ENCODE results near the gene RBM33. TPM values are rescaled to one million over a fixed set of nuclear protein-coding genes. Genes with fewer than 3 reads are reported as not detected.
A peak's percentile ranks its signal among the peaks of the same experiment; 100 is the strongest.

RBM33 gene
- total RNA-seq, 1 experiment from 2014 or later, result 34.4 TPM

DNA sequence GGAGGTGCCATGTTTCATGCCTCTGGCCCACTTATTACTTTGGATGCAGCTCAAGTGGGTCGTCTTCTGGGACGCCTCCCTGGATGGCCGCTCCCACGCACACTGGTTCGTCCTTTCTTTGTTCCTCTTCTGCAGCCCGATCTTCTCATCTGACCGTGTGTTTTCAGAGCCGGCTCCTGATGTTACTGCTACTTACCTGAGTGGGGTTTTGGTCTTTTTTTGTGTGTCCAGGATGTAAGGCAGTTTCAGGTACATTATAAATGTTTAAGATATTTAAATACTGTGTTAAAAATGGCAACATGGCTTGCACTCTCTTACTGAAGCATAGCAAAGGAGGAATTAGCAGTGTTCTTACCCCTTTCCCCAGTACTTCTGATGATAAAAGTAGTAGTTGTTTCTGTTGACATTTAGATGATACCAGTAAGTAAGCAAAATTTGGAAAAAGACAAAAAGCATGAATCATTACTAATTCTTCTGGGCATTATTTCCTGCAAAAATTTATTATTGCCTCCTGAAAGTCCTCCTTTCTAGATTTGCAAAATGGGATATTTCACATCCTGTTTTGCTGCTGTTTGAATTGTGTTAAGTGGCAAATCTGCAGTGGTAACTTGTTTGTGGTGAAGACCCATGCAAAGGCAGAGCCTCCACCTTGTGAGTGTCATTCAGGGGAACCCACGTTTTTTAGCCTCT, 108.4 kb downstream of the RBM33 start:
- Histone ChIP-seq H3K9ac (ENCODE audit: low read length) (no peak overlapping the region), H3K4me1 (ENCODE audit: low read length) (peaks cover 62% of the 10 kb centered on the region), H3K9me3 (ENCODE audit: low read length) (no peaks in the 10 kb centered on the region), H3K27me3 (ENCODE audit: low read length) (no peaks in the 10 kb centered on the region), H4K20me1 (ENCODE audit: insufficient read depth, low read depth, low read length) (peaks cover 15% of the 10 kb centered on the region), H3K9me2 (replicated peaks; ENCODE audit: insufficient read depth, low read length) (no peaks in the 10 kb centered on the region), H2AFZ (ENCODE audit: low read length) (no peak overlapping the region), H3K36me3 (ENCODE audit: insufficient read depth, low read length) (peaks cover 12% of the 10 kb centered on the region; the same call in 1 of the 2 replicates), H3K4me2 (ENCODE audit: low read depth, low read length, poor library complexity, severe bottlenecking) (peak overlapping the region; percentile 48), H3K27ac (ENCODE audit: low read length) (peak overlapping the region; percentile 30; the same call in 1 of the 2 replicates), H3K79me2 (ENCODE audit: low read length) (peaks cover 100% of the 10 kb centered on the region), H3K4me3 (ENCODE audit: low read length) (peak overlapping the region; percentile 20; the same call in 1 of the 2 replicates)
- no peak for DNase-seq

DNA sequence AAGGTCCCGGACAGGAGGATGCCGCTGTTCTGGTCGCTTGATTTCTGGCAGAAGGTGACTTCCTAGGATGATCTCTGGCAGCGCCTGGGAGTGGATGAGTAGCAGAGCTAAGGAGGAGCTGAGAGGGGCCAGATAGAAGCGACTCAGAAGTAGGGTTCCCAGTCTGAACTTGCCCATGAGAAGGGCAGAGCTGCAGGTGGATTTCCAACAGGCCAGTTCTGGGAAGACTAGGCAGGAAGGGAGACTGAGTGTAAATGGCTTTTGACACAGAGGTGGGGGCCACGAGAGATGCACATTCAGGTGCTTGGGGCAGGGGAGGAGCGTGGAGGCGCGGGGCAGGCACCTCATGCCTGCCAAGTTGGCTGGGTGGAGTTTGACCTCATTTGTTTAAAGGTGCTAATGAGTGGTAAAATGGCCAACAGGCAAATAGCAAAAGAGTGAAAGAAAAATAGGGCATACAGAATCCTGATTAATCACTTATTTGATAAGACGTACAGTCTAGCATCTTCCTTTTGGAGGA, 109.0 kb downstream of the RBM33 start:
- Histone ChIP-seq H3K9ac (ENCODE audit: low read length) (no peak overlapping the region), H3K27me3 (ENCODE audit: low read length) (no peaks in the 10 kb centered on the region), H3K79me2 (ENCODE audit: low read length) (peaks cover 100% of the 10 kb centered on the region), H3K9me2 (replicated peaks; ENCODE audit: insufficient read depth, low read length) (no peaks in the 10 kb centered on the region), H3K9me3 (ENCODE audit: low read length) (no peaks in the 10 kb centered on the region), H3K27ac (ENCODE audit: low read length) (no peak overlapping the region; the same call in 1 of the 2 replicates), H2AFZ (ENCODE audit: low read length) (no peak overlapping the region), H4K20me1 (ENCODE audit: insufficient read depth, low read depth, low read length) (peaks cover 15% of the 10 kb centered on the region), H3K4me2 (ENCODE audit: low read depth, low read length, poor library complexity, severe bottlenecking) (peak overlapping the region; percentile 48), H3K36me3 (ENCODE audit: insufficient read depth, low read length) (peaks cover 8% of the 10 kb centered on the region; the same call in 1 of the 2 replicates), H3K4me1 (ENCODE audit: low read length) (peaks cover 58% of the 10 kb centered on the region), H3K4me3 (ENCODE audit: low read length) (no peak overlapping the region)
- no peak for DNase-seq

DNA sequence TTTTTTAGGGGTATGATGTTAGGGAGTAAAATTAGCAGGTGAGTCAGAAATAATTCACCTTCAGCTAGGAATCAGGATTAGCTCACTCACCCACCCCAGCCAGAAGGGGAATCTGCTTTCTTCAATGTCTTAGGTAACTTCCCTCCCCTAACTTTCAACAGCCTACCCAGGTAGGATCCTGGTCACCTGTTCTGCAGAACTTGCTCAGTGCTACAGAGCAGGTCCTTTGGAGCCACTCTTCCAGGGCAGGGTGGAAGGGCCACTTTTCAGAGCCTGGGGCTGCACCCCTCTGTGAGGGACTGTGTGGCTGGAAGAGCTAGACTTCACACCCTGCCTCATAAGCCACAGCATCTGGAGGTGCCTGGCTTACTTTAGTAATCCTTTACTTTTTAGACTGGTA, 109.7 kb downstream of the RBM33 start:
- peaks cover 8% of the 10 kb centered on the region; the same call in 1 of the 2 replicates for H3K36me3 ChIP-seq (ENCODE audit: insufficient read depth, low read length)
- H3K27me3 ChIP-seq (ENCODE audit: low read length), result no peaks in the 10 kb centered on the region
- H3K9me2 ChIP-seq (replicated peaks; ENCODE audit: insufficient read depth, low read length), result no peaks in the 10 kb centered on the region
- no peaks in the 10 kb centered on the region for H3K9me3 ChIP-seq (ENCODE audit: low read length)
- no peak overlapping the region for H3K4me3 ChIP-seq (ENCODE audit: low read length)
- H3K4me2 ChIP-seq (ENCODE audit: low read depth, low read length, poor library complexity, severe bottlenecking), result no peak overlapping the region
- no peak overlapping the region for H2AFZ ChIP-seq (ENCODE audit: low read length)
- peaks cover 53% of the 10 kb centered on the region for H3K4me1 ChIP-seq (ENCODE audit: low read length)
- peaks cover 100% of the 10 kb centered on the region for H3K79me2 ChIP-seq (ENCODE audit: low read length)
- no peak overlapping the region for H3K27ac ChIP-seq (ENCODE audit: low read length)
- DNase-seq, result no peak
- peaks cover 11% of the 10 kb centered on the region for H4K20me1 ChIP-seq (ENCODE audit: insufficient read depth, low read depth, low read length)
- H3K9ac ChIP-seq (ENCODE audit: low read length), result no peak overlapping the region

DNA sequence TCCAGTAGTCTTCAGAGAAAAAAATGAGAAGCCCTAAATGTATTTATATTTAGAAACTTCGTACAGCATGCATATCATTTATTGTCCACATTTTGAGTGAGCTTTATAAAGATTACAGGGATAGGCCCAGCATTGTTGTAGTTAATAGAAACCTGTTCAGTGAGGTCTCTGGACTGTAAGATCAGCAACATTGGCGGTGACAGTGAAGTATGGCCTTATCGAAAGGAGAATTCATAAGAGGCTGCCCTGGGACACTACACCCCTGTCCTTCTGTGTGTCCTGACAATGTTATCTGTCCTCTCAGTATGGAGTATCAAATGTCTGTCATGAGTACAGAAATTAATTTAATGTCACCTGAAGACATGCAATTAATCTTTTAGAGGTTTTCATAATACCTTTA, 110.6 kb downstream of the RBM33 start:
- no peak overlapping the region for H3K4me2 ChIP-seq (ENCODE audit: low read depth, low read length, poor library complexity, severe bottlenecking)
- no peaks in the 10 kb centered on the region for H3K9me3 ChIP-seq (ENCODE audit: low read length)
- H4K20me1 ChIP-seq (ENCODE audit: insufficient read depth, low read depth, low read length), result peaks cover 11% of the 10 kb centered on the region
- H3K9ac ChIP-seq (ENCODE audit: low read length), result no peak overlapping the region
- H3K4me1 ChIP-seq (ENCODE audit: low read length), result peaks cover 44% of the 10 kb centered on the region
- H3K9me2 ChIP-seq (replicated peaks; ENCODE audit: insufficient read depth, low read length), result no peaks in the 10 kb centered on the region
- no peak overlapping the region for H2AFZ ChIP-seq (ENCODE audit: low read length)
- DNase-seq, result no peak
- H3K36me3 ChIP-seq (ENCODE audit: insufficient read depth, low read length), result peaks cover 9% of the 10 kb centered on the region; the same call in 1 of the 2 replicates
- no peaks in the 10 kb centered on the region for H3K27me3 ChIP-seq (ENCODE audit: low read length)
- peaks cover 96% of the 10 kb centered on the region for H3K79me2 ChIP-seq (ENCODE audit: low read length)
- no peak overlapping the region for H3K4me3 ChIP-seq (ENCODE audit: low read length)
- H3K27ac ChIP-seq (ENCODE audit: low read length), result no peak overlapping the region

DNA sequence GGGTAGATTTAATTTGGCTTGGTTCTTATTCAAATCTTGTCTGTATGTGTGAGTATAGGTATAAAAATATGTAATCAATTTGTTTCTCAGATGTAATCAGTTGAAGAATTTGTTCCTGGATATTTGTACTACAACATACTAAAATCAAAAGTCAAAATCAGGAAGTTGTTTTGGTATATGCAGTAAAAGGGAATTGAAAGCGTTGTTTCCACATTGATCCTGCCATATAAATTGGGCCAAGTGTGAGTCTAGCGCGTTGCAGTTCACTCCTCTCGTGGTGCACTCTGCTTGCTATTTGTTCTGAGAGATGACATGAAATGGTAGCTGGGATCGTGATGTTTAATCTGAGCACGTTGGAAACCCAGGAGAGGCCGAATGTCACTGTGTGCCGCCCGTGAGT, 111.9 kb downstream of the RBM33 start:
- no peak for DNase-seq
- peaks cover 14% of the 10 kb centered on the region for H4K20me1 ChIP-seq (ENCODE audit: insufficient read depth, low read depth, low read length)
- H3K9me3 ChIP-seq (ENCODE audit: low read length), result no peaks in the 10 kb centered on the region
- no peak overlapping the region for H2AFZ ChIP-seq (ENCODE audit: low read length)
- peaks cover 96% of the 10 kb centered on the region for H3K79me2 ChIP-seq (ENCODE audit: low read length)
- H3K9ac ChIP-seq (ENCODE audit: low read length), result no peak overlapping the region
- H3K27ac ChIP-seq (ENCODE audit: low read length), result no peak overlapping the region
- no peaks in the 10 kb centered on the region for H3K27me3 ChIP-seq (ENCODE audit: low read length)
- H3K36me3 ChIP-seq (ENCODE audit: insufficient read depth, low read length), result peaks cover 12% of the 10 kb centered on the region; the same call in 1 of the 2 replicates
- no peak overlapping the region for H3K4me2 ChIP-seq (ENCODE audit: low read depth, low read length, poor library complexity, severe bottlenecking)
- no peaks in the 10 kb centered on the region for H3K9me2 ChIP-seq (replicated peaks; ENCODE audit: insufficient read depth, low read length)
- peaks cover 33% of the 10 kb centered on the region for H3K4me1 ChIP-seq (ENCODE audit: low read length)
- H3K4me3 ChIP-seq (ENCODE audit: low read length), result no peak overlapping the region

DNA sequence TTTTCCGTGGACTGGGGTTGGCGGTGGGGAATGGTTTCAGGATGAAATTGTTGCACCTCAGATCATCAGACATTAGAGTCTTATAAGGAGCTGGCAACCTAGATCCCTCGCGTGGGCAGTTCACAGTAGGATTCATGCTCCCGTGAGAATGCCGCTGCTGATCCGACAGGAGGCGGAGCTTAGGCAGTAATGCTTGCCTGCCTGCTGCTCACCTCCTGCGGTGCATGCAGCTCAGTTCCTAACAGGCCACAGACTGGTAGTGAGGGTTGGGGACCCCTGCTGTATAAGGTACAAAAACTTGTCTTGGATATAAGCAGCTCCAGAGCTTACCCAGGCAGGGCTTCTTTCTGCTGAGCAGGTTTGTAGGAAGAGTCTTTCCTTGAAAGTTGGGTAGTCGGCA, 113.9 kb downstream of the RBM33 start:
- Histone ChIP-seq H3K4me1 (ENCODE audit: low read length) (peaks cover 13% of the 10 kb centered on the region), H3K9ac (ENCODE audit: low read length) (no peak overlapping the region), H3K27me3 (ENCODE audit: low read length) (no peaks in the 10 kb centered on the region), H3K27ac (ENCODE audit: low read length) (no peak overlapping the region), H3K9me3 (ENCODE audit: low read length) (no peaks in the 10 kb centered on the region), H3K9me2 (replicated peaks; ENCODE audit: insufficient read depth, low read length) (no peaks in the 10 kb centered on the region), H3K4me2 (ENCODE audit: low read depth, low read length, poor library complexity, severe bottlenecking) (no peak overlapping the region), H2AFZ (ENCODE audit: low read length) (no peak overlapping the region), H3K36me3 (ENCODE audit: insufficient read depth, low read length) (peaks cover 8% of the 10 kb centered on the region; the same call in 1 of the 2 replicates), H3K4me3 (ENCODE audit: low read length) (no peak overlapping the region), H3K79me2 (ENCODE audit: low read length) (peaks cover 91% of the 10 kb centered on the region), H4K20me1 (ENCODE audit: insufficient read depth, low read depth, low read length) (peaks cover 9% of the 10 kb centered on the region)
- no peak for DNase-seq

DNA sequence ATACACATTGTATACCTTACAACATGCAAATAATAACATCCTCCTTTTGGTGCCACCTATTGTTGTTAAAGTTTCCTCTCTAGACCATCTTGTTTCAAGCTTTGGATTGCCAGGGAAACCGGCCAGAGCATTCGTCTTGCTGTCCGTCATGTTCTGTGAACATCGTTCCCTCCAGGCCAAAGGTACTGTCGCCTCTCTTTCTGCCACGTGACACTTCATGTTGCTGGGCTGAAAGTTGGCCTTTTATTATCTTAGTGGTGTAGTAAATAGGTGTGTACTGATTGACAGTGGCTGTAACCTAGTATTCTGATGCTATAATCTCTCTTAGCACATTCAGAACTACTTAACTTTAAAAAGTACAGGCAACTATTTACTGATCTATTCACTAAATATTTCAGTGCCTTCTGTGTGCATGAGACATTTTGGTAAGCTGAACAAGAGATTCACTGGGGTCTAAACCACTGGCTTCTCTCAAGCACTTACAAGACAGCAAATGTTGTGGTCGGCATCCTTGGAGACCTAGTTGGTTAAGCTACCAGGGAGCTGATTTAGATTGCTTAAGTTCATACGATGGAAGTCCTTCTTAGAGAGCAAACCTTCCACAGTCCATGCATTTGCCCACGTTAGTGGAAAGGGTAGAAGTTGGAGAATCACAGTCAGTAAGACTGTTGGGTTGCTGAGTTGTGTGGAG, 115.4 kb downstream of the RBM33 start:
- no peak for DNase-seq
- H3K9ac ChIP-seq (ENCODE audit: low read length), result no peak overlapping the region
- no peak overlapping the region for H3K4me2 ChIP-seq (ENCODE audit: low read depth, low read length, poor library complexity, severe bottlenecking)
- H3K9me3 ChIP-seq (ENCODE audit: low read length), result no peaks in the 10 kb centered on the region
- H3K9me2 ChIP-seq (replicated peaks; ENCODE audit: insufficient read depth, low read length), result no peaks in the 10 kb centered on the region
- H3K27ac ChIP-seq (ENCODE audit: low read length), result no peak overlapping the region
- H3K4me1 ChIP-seq (ENCODE audit: low read length), result no peaks in the 10 kb centered on the region; the same call in 1 of the 2 replicates
- no peak overlapping the region for H3K4me3 ChIP-seq (ENCODE audit: low read length)
- no peaks in the 10 kb centered on the region for H3K27me3 ChIP-seq (ENCODE audit: low read length)
- H3K36me3 ChIP-seq (ENCODE audit: insufficient read depth, low read length), result peaks cover 4% of the 10 kb centered on the region; the same call in 1 of the 2 replicates
- H4K20me1 ChIP-seq (ENCODE audit: insufficient read depth, low read depth, low read length), result peaks cover 9% of the 10 kb centered on the region
- peaks cover 76% of the 10 kb centered on the region for H3K79me2 ChIP-seq (ENCODE audit: low read length)
- H2AFZ ChIP-seq (ENCODE audit: low read length), result no peak overlapping the region

DNA sequence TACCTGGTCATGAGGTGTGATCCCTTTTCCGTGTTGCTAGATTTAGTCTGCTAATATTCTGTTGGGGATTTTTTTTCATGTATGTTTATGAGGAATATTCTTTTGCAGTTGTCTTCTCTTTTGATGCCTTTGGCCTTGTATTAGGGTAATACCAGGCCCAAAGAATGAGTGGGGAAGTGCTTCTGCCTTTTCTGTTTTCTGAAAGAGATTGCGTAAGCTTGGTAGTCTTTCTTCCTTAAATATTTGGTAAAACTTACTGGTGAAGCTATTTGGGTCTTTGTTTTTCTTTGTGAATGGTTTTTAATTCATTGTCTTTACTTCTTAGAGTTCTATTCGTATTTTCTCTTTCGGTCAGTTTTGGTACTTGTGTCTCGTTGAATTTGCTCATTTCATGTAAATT, 116.7 kb downstream of the RBM33 start:
- Histone ChIP-seq H2AFZ (ENCODE audit: low read length) (no peak overlapping the region), H3K27ac (ENCODE audit: low read length) (no peak overlapping the region), H3K4me3 (ENCODE audit: low read length) (no peak overlapping the region), H3K79me2 (ENCODE audit: low read length) (peaks cover 65% of the 10 kb centered on the region), H3K9me2 (replicated peaks; ENCODE audit: insufficient read depth, low read length) (no peaks in the 10 kb centered on the region), H3K9ac (ENCODE audit: low read length) (no peak overlapping the region), H3K27me3 (ENCODE audit: low read length) (no peaks in the 10 kb centered on the region), H3K36me3 (ENCODE audit: insufficient read depth, low read length) (peaks cover 4% of the 10 kb centered on the region; the same call in 1 of the 2 replicates), H3K9me3 (ENCODE audit: low read length) (no peaks in the 10 kb centered on the region), H4K20me1 (ENCODE audit: insufficient read depth, low read depth, low read length) (peaks cover 9% of the 10 kb centered on the region), H3K4me2 (ENCODE audit: low read depth, low read length, poor library complexity, severe bottlenecking) (no peak overlapping the region), H3K4me1 (ENCODE audit: low read length) (no peaks in the 10 kb centered on the region; the same call in 1 of the 2 replicates)
- DNase-seq, result no peak
